H9 (cell line): Measurements from ENCODE around the gene PTDSS2. TPM values are rescaled to one million over a fixed set of nuclear protein-coding genes. Genes with fewer than 3 reads are reported as not detected.

ENCODE experiments used
- DNase-seq: peaks from one replicate; pipeline ENCODE4 v3.0.0-alpha.2; 2017
- H2AFZ ChIP-seq: one replicate; pipeline ENCODE4 v1.6.1; 2013; ENCODE audit warnings: mild to moderate bottlenecking, low read length, control low read depth, moderate library complexity
- H2AK5ac ChIP-seq: 2 replicates; pipeline ENCODE4 v1.6.1; 2013; ENCODE audit warnings: low read length, control low read depth, mixed read lengths; ENCODE audit not compliant: insufficient read length
- H2BK120ac ChIP-seq: one replicate; pipeline ENCODE4 v1.6.1; 2013; ENCODE audit warnings: low read depth, mild to moderate bottlenecking, low read length, control low read depth, inconsistent platforms; ENCODE audit not compliant: poor library complexity, severe bottlenecking
- H2BK12ac ChIP-seq: 2 replicates; pipeline ENCODE4 v1.6.1; 2013; ENCODE audit warnings: low read length, control low read depth, mixed read lengths, low read depth; ENCODE audit not compliant: insufficient read length
- H2BK15ac ChIP-seq: 2 replicates; pipeline ENCODE4 v1.6.1; 2013; ENCODE audit warnings: low read depth, low read length, control low read depth
- H2BK20ac ChIP-seq: one replicate; pipeline ENCODE4 v1.6.1; 2013; ENCODE audit warnings: low read depth, mild to moderate bottlenecking, low read length, control low read depth, inconsistent platforms; ENCODE audit not compliant: poor library complexity, severe bottlenecking
- H2BK5ac ChIP-seq: 2 replicates; pipeline ENCODE4 v1.6.1; 2013; ENCODE audit warnings: low read length, control low read depth, mixed read lengths; ENCODE audit not compliant: insufficient read length
- H3K14ac ChIP-seq: 2 replicates; pipeline ENCODE4 v1.6.1; 2013; ENCODE audit warnings: low read length, control low read depth; ENCODE audit not compliant: insufficient read depth
- H3K18ac ChIP-seq: 2 replicates; pipeline ENCODE4 v1.6.1; 2013; ENCODE audit warnings: low read depth, mild to moderate bottlenecking, mixed read lengths, low read length, control low read depth; ENCODE audit not compliant: insufficient read length
- H3K23ac ChIP-seq: 2 replicates; pipeline ENCODE4 v1.6.1; 2013; ENCODE audit warnings: low read length, control low read depth, mixed read lengths, low read depth; ENCODE audit not compliant: insufficient read length
- H3K23me2 ChIP-seq: 2 replicates; pipeline ENCODE4 v1.6.1; 2013; ENCODE audit warnings: low read depth, mild to moderate bottlenecking, mixed read lengths, low read length, control low read depth; ENCODE audit not compliant: insufficient read length, poor library complexity, severe bottlenecking
- H3K27ac ChIP-seq: 2 replicates; pipeline ENCODE4 v1.5.1; 2013; ENCODE audit warnings: low read length, control low read depth, mixed read lengths, low read depth; ENCODE audit not compliant: insufficient read length
- H3K27me3 ChIP-seq: 2 replicates; pipeline ENCODE4 v1.6.1; 2013; ENCODE audit warnings: low read length, control low read depth, inconsistent platforms; ENCODE audit not compliant: insufficient read depth
- H3K4ac ChIP-seq: 2 replicates; pipeline ENCODE4 v1.6.1; 2013; ENCODE audit warnings: low read depth, mild to moderate bottlenecking, control low read depth, inconsistent platforms, low read length, moderate library complexity
- H3K4me1 ChIP-seq: 2 replicates; pipeline ENCODE4 v1.6.1; 2013; ENCODE audit warnings: low read length, control low read depth, inconsistent platforms; ENCODE audit not compliant: insufficient read depth
- H3K4me2 ChIP-seq: 2 replicates; pipeline ENCODE4 v1.6.1; 2013; ENCODE audit warnings: low read length, control low read depth, mixed read lengths; ENCODE audit not compliant: insufficient read length, insufficient read depth
- H3K56ac ChIP-seq: 2 replicates; pipeline ENCODE4 v1.6.1; 2013; ENCODE audit warnings: low read depth, mild to moderate bottlenecking, mixed read lengths, low read length, control low read depth; ENCODE audit not compliant: insufficient read length
- H3K79me1 ChIP-seq: 2 replicates; pipeline ENCODE4 v1.6.1; 2013; ENCODE audit warnings: low read depth, mild to moderate bottlenecking, moderate library complexity, low read length, control low read depth, inconsistent platforms; ENCODE audit not compliant: insufficient read depth, poor library complexity, severe bottlenecking
- H3K79me2 ChIP-seq: 2 replicates; pipeline ENCODE4 v1.6.1; 2013; ENCODE audit warnings: low read length, control low read depth, inconsistent platforms; ENCODE audit not compliant: insufficient read depth
- H3K9ac ChIP-seq: 2 replicates; pipeline ENCODE4 v1.6.1; 2013; ENCODE audit warnings: low read length, control low read depth, mixed read lengths; ENCODE audit not compliant: insufficient read length; ENCODE audit errors: extremely low read depth
- H3K9me3 ChIP-seq: one replicate; pipeline ENCODE4 v1.6.1; 2013; ENCODE audit warnings: low read depth, low read length, inconsistent platforms; ENCODE audit not compliant: control insufficient read depth
- H3T11ph ChIP-seq: one replicate; pipeline ENCODE4 v1.6.1; 2013; ENCODE audit warnings: mild to moderate bottlenecking, low read length, control low read depth, inconsistent platforms
- H4K20me1 ChIP-seq: one replicate; pipeline ENCODE4 v1.6.1; 2013; ENCODE audit not compliant: control insufficient read depth, insufficient read length, insufficient read depth
- H4K5ac ChIP-seq: 2 replicates; pipeline ENCODE4 v1.6.1; 2013; ENCODE audit warnings: low read depth, mild to moderate bottlenecking, mixed read lengths, low read length, control low read depth; ENCODE audit not compliant: insufficient read length
- H4K8ac ChIP-seq: replicated peaks from 2 replicates; pipeline ENCODE4 v1.6.1; 2013; ENCODE audit warnings: low read length, control low read depth, mixed read lengths, low read depth; ENCODE audit not compliant: insufficient read length
- H4K91ac ChIP-seq: 2 replicates; pipeline ENCODE4 v1.6.1; 2013; ENCODE audit warnings: low read depth, mild to moderate bottlenecking, moderate library complexity, mixed read lengths, low read length, control low read depth; ENCODE audit not compliant: insufficient read length
- H3K27ac Mint-ChIP-seq, 3 experiments: 2 replicates in 2 of 3; 3 replicates in 1 of 3; pipeline ENCODE4 v1.8.0; 2020 to 2021; ENCODE audit warnings: mixed read lengths in 3 of 3, mild to moderate bottlenecking in 1 of 3, moderate library complexity in 1 of 3
- H3K27me3 Mint-ChIP-seq: 2 replicates; pipeline ENCODE4 v1.8.0; 2021; ENCODE audit warnings: low read depth, mild to moderate bottlenecking, moderate library complexity, mixed read lengths
- H3K36me3 Mint-ChIP-seq, 3 experiments: 2 replicates in 2 of 3; 3 replicates in 1 of 3; pipeline ENCODE4 v1.8.0; 2020 to 2021; ENCODE audit warnings: low read depth in 3 of 3, mixed read lengths in 3 of 3; ENCODE audit not compliant: insufficient read depth in 1 of 3
- H3K4me1 Mint-ChIP-seq, 2 experiments: 2 replicates each; pipeline ENCODE4 v1.8.0; 2020; ENCODE audit warnings: mixed read lengths in 2 of 2
- H3K4me3 Mint-ChIP-seq, 2 experiments: 2 replicates in 1 of 2; 3 replicates in 1 of 2; pipeline ENCODE4 v1.8.0; 2020 to 2021; ENCODE audit warnings: mild to moderate bottlenecking in 2 of 2, mixed read lengths in 2 of 2, moderate library complexity in 1 of 2
- H3K9me3 Mint-ChIP-seq, 2 experiments: 2 replicates in 1 of 2; 3 replicates in 1 of 2; pipeline ENCODE4 v1.8.0; 2020; ENCODE audit warnings: mild to moderate bottlenecking in 2 of 2, mixed read lengths in 2 of 2, moderate library complexity in 1 of 2
- WGBS: extraction: QIAGEN DNeasy Blood & Tissue Kit; methylation state at CpG from one replicate; pipeline ENCODE4 v1.1.7; 2013; ENCODE audit warnings: missing lambda C conversion rate, low lambda C conversion rate, mixed read lengths; ENCODE audit not compliant: insufficient read length; ENCODE audit errors: extremely low coverage; 5-methylcytosine and 5-hydroxymethylcytosine counted together
- total RNA-seq: library from RNA; stranded (reverse); gene quantifications from 2 replicates; pipeline ENCODE4 v1.2.1, GENCODE V29; 2021
- TF ChIP-seq, protein P1 (sequence below): fragments of 200-600 bp; sonication (generic); conservative IDR thresholded peaks from 3 replicates; pipeline ENCODE4 v1.8.0; 2021; ENCODE audit warnings: antibody characterized with exemption, mild to moderate bottlenecking

Gene PTDSS2
- total RNA-seq, 1 experiment from 2014 or later: 55.3 TPM

DNA sequence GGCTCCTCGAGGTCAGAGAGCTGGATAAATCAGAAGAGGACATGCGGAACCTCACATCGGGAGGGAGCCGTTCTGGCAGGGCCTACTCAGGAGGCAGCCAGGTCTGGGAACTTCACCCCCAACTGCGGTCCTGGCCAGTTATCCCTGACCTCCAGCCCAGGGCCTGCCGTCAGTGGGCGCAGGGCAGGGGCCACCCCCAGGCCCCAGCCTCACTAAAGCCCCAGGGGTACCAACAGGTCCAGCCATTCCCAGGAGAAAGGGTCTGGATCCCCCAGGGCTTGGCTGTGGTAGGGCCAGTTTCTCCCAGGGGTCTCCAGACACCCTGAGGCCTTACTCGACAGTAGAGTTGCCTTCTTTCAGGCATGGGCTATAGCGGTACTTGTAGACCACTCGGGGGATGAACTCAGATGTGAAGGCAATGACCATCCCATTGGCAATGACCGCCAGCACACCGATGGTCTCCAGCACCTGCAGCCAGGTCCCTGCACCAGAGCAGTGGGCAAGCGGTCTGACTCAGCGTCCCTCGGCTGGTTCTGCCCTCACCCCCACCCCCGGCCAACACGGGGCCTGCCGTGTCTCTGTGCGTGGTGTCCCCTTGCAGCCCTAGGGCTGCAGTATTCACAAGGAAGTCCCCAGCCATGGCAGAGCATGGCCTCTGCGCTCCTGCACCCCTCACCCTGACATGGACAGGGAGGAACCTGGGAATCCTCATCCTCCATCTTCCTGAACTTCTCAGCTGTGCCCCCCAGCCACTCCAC, 30.7 kb upstream of the PTDSS2 start:
- no peak overlapping the region for H4K8ac ChIP-seq
- H3K23me2 ChIP-seq: peaks cover 10% of the 10 kb centered on the region
- H3K79me2 ChIP-seq: no peaks in the 10 kb centered on the region; the same call in 1 of the 2 replicates
- no peak overlapping the region for H4K5ac ChIP-seq
- no peak overlapping the region for H3K4me2 ChIP-seq
- TF ChIP-seq, protein P1, sequence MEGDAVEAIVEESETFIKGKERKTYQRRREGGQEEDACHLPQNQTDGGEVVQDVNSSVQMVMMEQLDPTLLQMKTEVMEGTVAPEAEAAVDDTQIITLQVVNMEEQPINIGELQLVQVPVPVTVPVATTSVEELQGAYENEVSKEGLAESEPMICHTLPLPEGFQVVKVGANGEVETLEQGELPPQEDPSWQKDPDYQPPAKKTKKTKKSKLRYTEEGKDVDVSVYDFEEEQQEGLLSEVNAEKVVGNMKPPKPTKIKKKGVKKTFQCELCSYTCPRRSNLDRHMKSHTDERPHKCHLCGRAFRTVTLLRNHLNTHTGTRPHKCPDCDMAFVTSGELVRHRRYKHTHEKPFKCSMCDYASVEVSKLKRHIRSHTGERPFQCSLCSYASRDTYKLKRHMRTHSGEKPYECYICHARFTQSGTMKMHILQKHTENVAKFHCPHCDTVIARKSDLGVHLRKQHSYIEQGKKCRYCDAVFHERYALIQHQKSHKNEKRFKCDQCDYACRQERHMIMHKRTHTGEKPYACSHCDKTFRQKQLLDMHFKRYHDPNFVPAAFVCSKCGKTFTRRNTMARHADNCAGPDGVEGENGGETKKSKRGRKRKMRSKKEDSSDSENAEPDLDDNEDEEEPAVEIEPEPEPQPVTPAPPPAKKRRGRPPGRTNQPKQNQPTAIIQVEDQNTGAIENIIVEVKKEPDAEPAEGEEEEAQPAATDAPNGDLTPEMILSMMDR: no peak
- H4K91ac ChIP-seq: no peak overlapping the region
- no CpG with 5 or more reads among the region's 20 CpGs for WGBS
- H2BK15ac ChIP-seq: no peak overlapping the region
- no peak overlapping the region for H3K14ac ChIP-seq
- DNase-seq: no peak
- no peak overlapping the region for H2BK120ac ChIP-seq
- H3K18ac ChIP-seq: no peak overlapping the region
- no peak overlapping the region for H2AK5ac ChIP-seq
- peaks cover 4% of the 10 kb centered on the region for H4K20me1 ChIP-seq
- no peak overlapping the region for H3K56ac ChIP-seq
- no peaks in the 10 kb centered on the region; a peak in 1 of 7 replicates for H3K36me3 Mint-ChIP-seq
- H3K9ac ChIP-seq: no peak overlapping the region
- peaks cover 15 to 24% of the 10 kb centered on the region in 2 experiments for H3K4me1 Mint-ChIP-seq
- H3T11ph ChIP-seq: no peak overlapping the region
- H3K79me1 ChIP-seq: no peaks in the 10 kb centered on the region
- H2BK20ac ChIP-seq: no peak overlapping the region
- no peak overlapping the region for H3K4me3 Mint-ChIP-seq
- H3K4ac ChIP-seq: no peak overlapping the region
- no peaks in the 10 kb centered on the region; the same call in 1 of the 2 replicates for H3K27me3 ChIP-seq
- no peak overlapping the region for H3K23ac ChIP-seq
- H3K27ac ChIP-seq: no peak overlapping the region
- no peak overlapping the region for H2BK12ac ChIP-seq
- no peak overlapping the region for H2AFZ ChIP-seq
- no peaks in the 10 kb centered on the region; a peak in 1 of 5 replicates for H3K9me3 Mint-ChIP-seq
- peaks cover 27% of the 10 kb centered on the region for H3K27me3 Mint-ChIP-seq
- H2BK5ac ChIP-seq: no peak overlapping the region
- H3K27ac Mint-ChIP-seq: no peak overlapping the region
- H3K4me1 ChIP-seq: peaks cover 2% of the 10 kb centered on the region; the same call in 1 of the 2 replicates
- H3K9me3 ChIP-seq: no peaks in the 10 kb centered on the region
